ENCODE results near the gene APIP.

The APIP gene

DNA sequence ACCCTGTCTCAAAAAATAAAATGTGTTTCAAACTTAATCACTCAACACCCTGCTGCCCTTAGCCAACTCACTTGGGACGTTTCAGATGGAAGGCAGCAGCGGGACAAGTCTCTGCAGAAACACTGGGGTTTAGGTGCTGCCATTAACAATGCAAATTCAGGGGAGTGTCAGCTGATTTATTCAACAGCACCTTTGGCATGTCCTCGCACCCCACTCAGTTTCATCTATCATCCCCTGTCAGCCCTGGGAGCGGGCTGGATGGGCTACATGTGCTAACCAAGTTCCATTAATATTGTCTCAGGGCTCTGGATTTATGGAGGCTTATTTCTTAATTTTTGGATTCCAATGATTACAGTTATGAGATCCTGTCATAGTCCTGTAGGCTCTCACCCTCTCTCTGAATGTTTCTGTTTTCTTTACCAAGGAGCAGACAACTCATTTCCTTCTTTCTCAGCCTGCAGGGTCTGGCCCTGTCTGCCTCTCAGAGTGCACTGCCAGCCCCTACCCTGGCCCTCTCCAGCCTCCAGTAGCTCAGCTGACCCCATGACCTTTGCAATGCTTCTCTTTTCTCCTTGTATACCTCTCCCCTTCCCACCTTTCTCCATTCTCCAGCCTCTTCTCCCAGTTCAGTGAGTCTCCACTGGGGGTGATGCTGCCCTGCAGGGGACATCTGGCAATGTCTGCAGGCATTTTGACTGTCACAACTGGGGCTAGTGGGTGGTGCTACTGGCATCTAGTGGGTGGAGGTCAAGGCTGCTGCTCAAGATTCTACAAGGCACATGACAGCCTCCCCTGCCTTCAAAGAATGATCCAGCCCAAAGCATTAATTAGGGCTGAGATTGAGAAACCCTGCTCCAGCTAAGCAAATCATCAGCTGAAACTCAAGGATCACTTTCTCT, 79.0 kb downstream of the APIP start:
- no peak for DNase-seq

DNA sequence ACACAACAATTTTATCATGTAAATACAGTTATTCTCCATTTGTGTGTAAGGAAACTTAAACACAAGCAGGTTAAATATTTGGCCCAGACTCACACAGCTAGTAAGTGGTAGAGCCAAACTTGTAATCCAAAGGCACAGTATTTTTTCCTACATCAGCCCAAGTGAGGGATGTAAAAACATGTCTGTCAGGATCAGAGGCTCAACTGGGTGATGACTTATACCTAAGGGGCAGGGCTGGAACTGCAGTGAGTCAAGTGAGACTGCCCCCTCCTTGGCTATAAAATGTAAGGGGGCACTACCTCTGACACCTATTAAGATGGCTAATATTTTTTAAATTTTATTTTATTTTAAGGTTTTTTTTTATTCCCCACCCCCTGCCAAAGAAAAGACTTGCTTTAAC, 82.6 kb downstream of the APIP start:
- DNase-seq: no peak
